ENCODE measurements around the gene POLR2A. TPM values are rescaled to one million over a fixed set of nuclear protein-coding genes. Genes with fewer than 3 reads are reported as not detected.
"Not testable (repeated sequence)": the region's sequence is repeated elsewhere in the genome, so short reads cannot be mapped to it uniquely, and the experiment has no call there.

The POLR2A gene
- total RNA-seq, 6 experiments from 2014 or later = 36.1 to 49.9 (median 46.0) TPM

DNA sequence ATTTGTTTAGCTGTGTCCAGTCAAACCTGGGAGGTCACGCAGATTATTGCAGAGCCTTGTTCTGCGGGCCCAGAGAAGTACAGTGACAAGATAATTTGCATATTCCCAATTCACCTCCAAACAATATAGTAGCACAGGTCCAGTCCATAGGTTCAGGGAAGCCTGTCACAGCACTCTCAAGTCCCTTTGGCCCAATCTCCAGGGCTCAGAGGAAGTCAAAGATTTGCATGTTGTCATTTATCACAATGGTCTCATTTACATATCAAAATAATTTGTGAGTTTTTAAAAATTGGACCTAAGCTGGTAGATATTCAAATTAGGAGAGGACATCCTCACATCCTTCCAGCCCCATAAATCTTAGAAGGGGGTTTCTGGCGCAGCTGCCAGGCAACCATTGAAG lies 16.7 kb upstream of the POLR2A start:
- no peak for DNase-seq
- Histone ChIP-seq H3K27me3 (no peaks in the 10 kb centered on the region), H3K9me3 (no peaks in the 10 kb centered on the region), H3K27ac (peak overlapping the region in 2 of 3 donors; percentile 33 to 43), H3K4me1 (peaks cover 0 to 37% (median 9%) of the 10 kb centered on the region in 4 donors), H3K4me3 (no peak overlapping the region), H3K36me3 (peaks cover 0 to 3% (median 0%) of the 10 kb centered on the region in 4 donors)
- intact Hi-C loops (cut with DNase I) = no loop called here
- TF ChIP-seq POLR2A (IDR thresholded peaks at IDR 0.05) (no peak), CTCF (IDR thresholded peaks at IDR 0.05) (no peak)
- ATAC-seq = no peak
- WGBS (ENCODE audit: insufficient coverage, low coverage, low lambda C conversion rate, missing lambda C conversion rate) = 100% methylated on average over 1 of the region's 3 CpGs

- DNase-seq = no peak
- Histone ChIP-seq H3K4me1 (peaks cover 0 to 37% (median 9%) of the 10 kb centered on the region in 4 donors), H3K27me3 (no peaks in the 10 kb centered on the region), H3K9me3 (no peaks in the 10 kb centered on the region), H3K27ac (no peak overlapping the region), H3K4me3 (no peak overlapping the region), H3K36me3 (peaks cover 0 to 2% (median 0%) of the 10 kb centered on the region in 4 donors)
- 87% methylated on average over 3 of the region's 11 CpGs for WGBS (ENCODE audit: insufficient coverage, low coverage, low lambda C conversion rate, missing lambda C conversion rate)
- intact Hi-C loops (cut with DNase I) = no loop called here
- no peak for ATAC-seq
- TF ChIP-seq POLR2A (IDR thresholded peaks at IDR 0.05) (no peak), CTCF (IDR thresholded peaks at IDR 0.05) (no peak)
These were observed 15.9 kb upstream of the POLR2A start for GRCh38 chr17:7468290-7468689.

DNA sequence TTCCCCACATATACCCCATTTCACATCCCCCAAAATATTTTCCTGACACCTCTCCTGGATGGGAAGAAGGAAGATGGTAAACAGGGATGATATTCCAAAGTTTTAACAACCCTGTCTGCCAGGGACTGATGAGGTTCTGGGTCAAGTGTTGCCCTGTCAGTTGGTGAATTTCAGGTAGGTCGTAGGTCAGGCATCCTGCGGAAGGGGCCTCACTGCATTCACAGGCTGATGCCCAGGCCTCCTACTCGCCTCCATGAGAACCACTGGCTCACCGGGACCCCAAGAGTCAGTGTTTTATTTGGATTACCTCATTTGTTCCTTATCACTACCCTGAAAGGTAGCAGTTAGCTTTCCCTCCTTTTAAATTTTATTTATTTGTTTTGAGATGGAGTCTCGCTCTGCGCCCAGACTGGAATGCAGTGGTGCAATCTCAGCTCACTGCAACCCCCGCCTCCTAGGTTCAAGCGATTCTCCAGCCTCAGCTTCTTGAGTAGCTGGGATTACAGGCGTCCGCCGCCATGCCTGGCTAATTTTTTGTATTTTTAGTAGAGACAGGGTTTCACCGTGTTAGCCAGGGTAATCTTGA lies 15.3 kb upstream of the POLR2A start:
- WGBS (ENCODE audit: insufficient coverage, low coverage, low lambda C conversion rate, missing lambda C conversion rate) = 52% methylated on average over 12 of the region's 12 CpGs
- Histone ChIP-seq H3K27me3 (no peaks in the 10 kb centered on the region), H3K4me1 (peaks cover 0 to 37% (median 9%) of the 10 kb centered on the region in 4 donors), H3K9me3 (no peaks in the 10 kb centered on the region), H3K4me3 (no peak overlapping the region), H3K36me3 (no peaks in the 10 kb centered on the region), H3K27ac (no peak overlapping the region)
- DNase-seq (no peak), ATAC-seq (no peak)
- TF ChIP-seq CTCF (IDR thresholded peaks at IDR 0.05) = no peak
- TF ChIP-seq POLR2A (IDR thresholded peaks at IDR 0.05) = no peak
- intact Hi-C loops (cut with DNase I) = no loop called here

DNA sequence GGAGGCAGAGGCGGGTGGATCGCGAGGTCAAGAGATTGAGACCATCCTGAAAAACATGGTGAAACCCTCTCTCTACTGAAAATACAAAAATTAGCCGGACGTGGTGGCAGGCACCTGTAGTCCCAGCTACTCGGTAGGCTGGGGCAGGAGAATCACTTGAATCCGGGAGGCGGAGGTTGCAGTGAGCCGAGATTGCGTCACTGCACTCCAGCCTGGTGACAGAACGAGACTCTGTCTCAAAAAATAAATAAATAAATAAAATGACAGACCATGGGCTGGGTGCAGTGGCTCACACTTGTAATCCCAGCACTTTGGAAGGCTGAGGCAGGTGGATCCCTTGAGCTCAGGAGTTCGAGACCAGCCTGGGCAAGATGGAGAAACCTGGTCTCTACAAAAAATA lies 14.3 kb upstream of the POLR2A start:
- H3K4me3 ChIP-seq; H3K36me3 ChIP-seq; H3K27me3 ChIP-seq; intact Hi-C loops (cut with DNase I); H3K9me3 ChIP-seq; DNase-seq: not testable (repeated sequence)
- peak overlapping the region in 1 of 3 donors; percentile 30 for H3K27ac ChIP-seq
- H3K4me1 ChIP-seq = peaks cover 0 to 44% (median 12%) of the 10 kb centered on the region in 4 donors
- WGBS (ENCODE audit: insufficient coverage, low coverage, low lambda C conversion rate, missing lambda C conversion rate) = 62% methylated on average over 10 of the region's 12 CpGs
- ATAC-seq = peak in 1 of 4 donors; percentile 6

DNA sequence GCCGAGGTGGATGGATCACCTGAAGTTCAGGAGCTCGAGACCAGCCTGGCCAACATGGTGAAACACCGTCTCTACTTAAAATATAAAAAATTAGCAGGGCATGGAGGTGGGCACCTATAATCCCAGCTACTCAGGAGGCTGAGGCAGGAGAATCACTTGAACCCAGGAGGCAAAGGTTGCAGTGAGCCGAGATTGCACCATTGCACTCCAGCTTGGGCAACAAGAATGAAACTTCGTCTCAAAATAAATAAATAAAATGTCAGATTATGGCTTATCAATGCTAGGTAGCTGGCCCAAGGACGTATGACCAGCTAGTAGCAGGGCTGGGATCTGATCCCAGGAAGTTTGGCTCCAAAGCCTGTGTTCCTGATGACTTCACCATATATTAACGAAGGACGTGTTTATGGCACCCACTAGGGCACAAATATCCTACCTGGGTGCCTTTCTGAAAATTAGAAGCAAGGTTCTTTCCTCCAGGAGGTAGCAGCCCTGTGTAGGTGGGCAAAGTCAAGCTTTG lies 13.7 kb upstream of the POLR2A start:
- DNase-seq; intact Hi-C loops (cut with DNase I): not testable (repeated sequence)

More for the DNA sequence above, 13.7 kb upstream of the POLR2A start:
- peak overlapping the region in 1 of 3 donors; percentile 30 for H3K27ac ChIP-seq
- 56% methylated on average over 8 of the region's 8 CpGs for WGBS (ENCODE audit: insufficient coverage, low coverage, low lambda C conversion rate, missing lambda C conversion rate)
- not testable (repeated sequence) for H3K4me3 ChIP-seq, H3K36me3 ChIP-seq, H3K9me3 ChIP-seq, H3K27me3 ChIP-seq
- peaks cover 0 to 47% (median 15%) of the 10 kb centered on the region in 4 donors for H3K4me1 ChIP-seq
- peak in 3 of 4 donors; percentile 43 to 72 (median 60) for ATAC-seq

Measured in right lobe of liver (tissue), 6 donors.